Neutrophil (primary cell): Measurements from ENCODE around the gene PPP1R2.
"Not testable (repeated sequence)": the region's sequence is repeated elsewhere in the genome, so short reads cannot be mapped to it uniquely, and the experiment has no call there.

ENCODE experiments used
- H3K27ac ChIP-seq: fragments of 200-600 bp; sonication (generic); 2 replicates; pipeline ENCODE4 v1.5.1; 2016; ENCODE audit warnings: mild to moderate bottlenecking, moderate library complexity
- H3K27me3 ChIP-seq: fragments of 200-600 bp; sonication (generic); 2 replicates; pipeline ENCODE4 v1.6.0; 2016; ENCODE audit warnings: mild to moderate bottlenecking
- H3K36me3 ChIP-seq: fragments of 200-600 bp; sonication (generic); 2 replicates; pipeline ENCODE4 v1.5.1; 2017
- H3K4me1 ChIP-seq, 2 experiments: fragments of 200-600 bp in 1 of 2; sonication (generic) in 1 of 2; 1 replicate in 1 of 2; 2 replicates in 1 of 2; pipeline versions ENCODE4 v1.5.1 to v1.6.1; 2013 to 2016; ENCODE audit warnings: low read depth in 1 of 2, low read length in 1 of 2, mild to moderate bottlenecking in 1 of 2, moderate library complexity in 1 of 2; ENCODE audit not compliant: control insufficient read depth in 1 of 2, insufficient read depth in 1 of 2
- H3K4me3 ChIP-seq, 2 experiments: fragments of 200-600 bp in 1 of 2; sonication (generic) in 1 of 2; 1 replicate in 1 of 2; 2 replicates in 1 of 2; pipeline ENCODE4 v1.5.1; 2013 to 2016; ENCODE audit warnings: low read depth in 1 of 2, low read length in 1 of 2, mild to moderate bottlenecking in 1 of 2, moderate library complexity in 1 of 2
- H3K9me3 ChIP-seq: fragments of 200-600 bp; sonication (generic); 2 replicates; pipeline ENCODE4 v1.5.1; 2016
- CTCF ChIP-seq: fragments of 200-600 bp; sonication (generic); IDR thresholded peaks from 2 replicates; pipeline ENCODE4 v1.5.1; 2016; ENCODE audit warnings: antibody characterized with exemption

Gene PPP1R2

DNA sequence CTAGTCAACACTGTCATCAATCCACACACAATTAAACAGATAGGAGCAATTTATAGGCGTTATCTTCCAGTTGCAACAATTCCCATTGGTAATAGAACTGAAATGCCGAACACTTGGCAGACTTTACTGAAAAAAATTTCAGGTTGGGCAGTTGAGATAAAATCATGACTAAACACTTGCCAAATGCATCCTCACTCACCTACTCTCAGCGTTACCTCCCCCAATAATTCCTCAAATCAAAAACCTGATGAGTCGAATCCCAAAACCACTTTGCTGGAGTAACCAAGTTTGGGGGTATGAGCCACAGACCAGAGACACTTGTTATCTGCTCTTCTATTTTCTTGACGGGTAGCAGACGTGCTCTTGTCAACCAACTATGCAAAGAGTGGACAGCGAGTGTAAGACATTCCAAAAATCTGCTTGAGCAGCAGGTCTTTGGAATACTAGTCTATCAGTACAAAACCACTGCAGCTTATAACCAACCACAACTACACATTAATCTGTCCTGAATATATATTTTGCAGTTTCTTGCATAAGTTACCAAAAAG lies 30.3 kb downstream of the PPP1R2 start:
- H3K36me3 ChIP-seq, result peaks cover 66% of the 10 kb centered on the region
- H3K27ac ChIP-seq, result no peak overlapping the region
- H3K4me1 ChIP-seq, result peaks cover 15 to 16% of the 10 kb centered on the region in 2 experiments
- H3K27me3 ChIP-seq, result no peaks in the 10 kb centered on the region
- TF ChIP-seq CTCF, result no peak
- no peaks in the 10 kb centered on the region for H3K9me3 ChIP-seq
- H3K4me3 ChIP-seq, result no peak overlapping the region

DNA sequence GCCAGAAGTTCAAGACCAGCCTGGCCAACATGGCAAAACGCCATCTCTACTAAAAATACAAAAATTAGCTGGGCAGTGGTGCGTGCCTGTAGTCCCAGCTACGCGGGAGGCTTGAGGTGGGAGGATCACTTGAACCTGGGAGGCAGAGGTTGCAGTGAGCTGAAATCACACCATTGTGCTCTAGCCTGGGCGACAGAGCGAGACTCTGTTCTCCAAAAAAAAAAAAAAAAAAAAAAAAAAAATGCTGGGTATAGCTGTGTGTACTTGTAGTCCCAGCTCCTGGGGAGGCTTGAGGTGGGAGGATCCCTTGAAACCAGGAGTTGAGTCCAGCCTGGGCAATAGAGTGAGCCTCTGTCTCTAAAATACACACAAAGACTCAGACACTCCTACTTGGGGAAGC lies 32.0 kb downstream of the PPP1R2 start:
- Histone ChIP-seq H3K4me3 (no peak overlapping the region), H3K9me3 (no peaks in the 10 kb centered on the region), H3K27me3 (no peaks in the 10 kb centered on the region), H3K4me1 (peaks cover 15 to 16% of the 10 kb centered on the region in 2 experiments), H3K27ac (peak overlapping the region; percentile 72), H3K36me3 (peaks cover 54% of the 10 kb centered on the region)
- no peak for TF ChIP-seq CTCF

- Histone ChIP-seq H3K4me1 (peaks cover 15 to 16% of the 10 kb centered on the region in 2 experiments), H3K9me3 (no peaks in the 10 kb centered on the region), H3K27ac (peak overlapping the region; percentile 58), H3K27me3 (no peaks in the 10 kb centered on the region), H3K36me3 (peaks cover 29% of the 10 kb centered on the region), H3K4me3 (no peak overlapping the region)
- TF ChIP-seq CTCF, result no peak
Measured at GRCh38 chr3:195508185-195508584, 34.9 kb downstream of the PPP1R2 start.

DNA sequence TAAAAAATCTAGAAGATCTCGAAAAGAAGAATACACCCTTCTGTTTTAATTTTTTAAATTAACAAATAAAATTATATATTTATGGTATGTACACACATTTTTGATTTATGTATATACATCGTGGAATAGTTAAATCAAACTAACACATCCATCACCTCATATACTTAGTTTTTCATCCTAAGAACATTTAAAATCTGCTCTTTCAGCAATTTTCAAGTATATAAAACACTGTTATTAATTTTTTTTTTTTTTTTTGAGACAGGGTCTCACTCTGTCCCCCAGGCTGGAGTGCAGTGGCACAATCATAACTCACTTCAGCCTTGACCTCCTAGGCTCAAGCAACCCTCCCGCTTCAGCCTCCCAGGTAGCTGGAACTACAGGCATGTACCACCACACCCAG lies 67.5 kb downstream of the PPP1R2 start:
- Histone ChIP-seq H3K27me3 (no peaks in the 10 kb centered on the region), H3K4me3 (no peak overlapping the region), H3K4me1 (no peaks in the 10 kb centered on the region), H3K9me3 (no peaks in the 10 kb centered on the region), H3K36me3 (no peaks in the 10 kb centered on the region), H3K27ac (no peak overlapping the region)
- TF ChIP-seq CTCF, result no peak

- not testable (repeated sequence) for H3K36me3 ChIP-seq, H3K4me1 ChIP-seq, H3K27me3 ChIP-seq, H3K4me3 ChIP-seq, H3K9me3 ChIP-seq, H3K27ac ChIP-seq
Measured at GRCh38 chr3:195475116-195475515, 68.0 kb downstream of the PPP1R2 start.

DNA sequence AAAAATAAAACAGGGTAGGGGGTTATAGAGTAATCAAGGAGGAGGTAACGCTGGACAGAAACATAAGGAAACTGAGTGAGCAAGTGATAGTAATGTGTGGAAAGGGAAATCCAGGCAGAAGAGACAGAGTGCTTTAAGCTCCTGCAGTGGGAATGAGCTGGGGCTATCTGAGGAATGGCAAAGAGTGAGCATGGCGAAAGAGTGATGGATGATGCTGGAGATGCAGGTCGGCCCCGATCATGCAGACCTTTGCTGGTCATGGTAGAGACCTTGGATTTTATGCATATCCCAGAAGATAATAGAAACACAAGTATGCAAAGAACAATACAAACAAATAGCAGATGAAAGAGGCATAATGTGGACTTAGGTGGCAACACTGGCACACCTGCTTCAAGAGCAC lies 74.3 kb downstream of the PPP1R2 start:
- no peaks in the 10 kb centered on the region for H3K4me1 ChIP-seq
- H3K27ac ChIP-seq, result no peak overlapping the region
- no peaks in the 10 kb centered on the region for H3K9me3 ChIP-seq
- TF ChIP-seq CTCF, result no peak
- H3K36me3 ChIP-seq, result no peaks in the 10 kb centered on the region
- no peaks in the 10 kb centered on the region for H3K27me3 ChIP-seq
- H3K4me3 ChIP-seq, result no peak overlapping the region
